SK-N-SH (cell line): ENCODE results near the gene FMO1. TPM values are rescaled to one million over a fixed set of nuclear protein-coding genes. Genes with fewer than 3 reads are reported as not detected.
"Not testable (repeated sequence)": the region's sequence is repeated elsewhere in the genome, so short reads cannot be mapped to it uniquely, and the experiment has no call there.

ENCODE experiments used
- CTCF ChIA-PET: fragments of 300-600, 350-600 bp; formaldehyde crosslinking; extraction: SDS; loops from one replicate; lab custom pipeline; 2021; lab: Yijun Ruan, JAX
- POLR2A ChIA-PET: fragments of 350-600 bp; sonication (Branson Sonifier 250); formaldehyde crosslinking; extraction: SDS; loops from one replicate; lab custom pipeline; 2020; ENCODE audit warnings: antibody characterized with exemption, inconsistent platforms; lab: Yijun Ruan, JAX
- DNase-seq: peaks from one replicate; pipeline ENCODE4 v3.0.0; 2012
- H2AFZ ChIP-seq: fragments of 200-600 bp; sonication (generic); 2 replicates; pipeline ENCODE4 v1.8.1; 2016; ENCODE audit warnings: antibody characterized with exemption, mild to moderate bottlenecking, low read depth
- H3F3A ChIP-seq: fragments of 200-600 bp; sonication (generic); replicated peaks from 2 replicates; pipeline ENCODE3; 2016; ENCODE audit warnings: antibody characterized with exemption, mild to moderate bottlenecking; ENCODE audit not compliant: insufficient read depth
- H3K27ac ChIP-seq, 2 experiments: fragments of 200-500 bp in 1 of 2; fragments of 200-600 bp in 1 of 2; sonication (Bioruptor generic) in 1 of 2; sonication (generic), shearing (Covaris generic) in 1 of 2; 2 replicates each; pipeline versions ENCODE4 v1.5.1 to v1.6.1; 2014 to 2016; ENCODE audit warnings: low read depth in 2 of 2, inconsistent platforms in 1 of 2, low read length in 1 of 2, mild to moderate bottlenecking in 1 of 2, mixed read lengths in 1 of 2
- H3K27me3 ChIP-seq: fragments of 200-600 bp; sonication (generic), shearing (Covaris generic); 2 replicates; pipeline ENCODE4 v1.6.1; 2016; ENCODE audit warnings: mixed run types; ENCODE audit not compliant: insufficient read depth
- H3K36me3 ChIP-seq, 2 experiments: fragments of 200-500 bp in 1 of 2; fragments of 200-600 bp in 1 of 2; sonication (Bioruptor generic) in 1 of 2; sonication (generic) in 1 of 2; replicated peaks in 1 of 2; 2 replicates each; pipeline versions ENCODE3 to v1.5.1; 2014 to 2016; ENCODE audit warnings: low read length in 1 of 2, mild to moderate bottlenecking in 1 of 2; ENCODE audit not compliant: insufficient read depth in 2 of 2, control insufficient read depth in 1 of 2
- H3K4me1 ChIP-seq, 2 experiments: fragments of 200-500 bp in 1 of 2; fragments of 200-600 bp in 1 of 2; sonication (Bioruptor generic) in 1 of 2; sonication (generic), shearing (Covaris generic) in 1 of 2; 2 replicates each; pipeline versions ENCODE4 v1.5.1 to v1.6.1; 2014 to 2016; ENCODE audit warnings: low read depth in 1 of 2, low read length in 1 of 2, mixed run types in 1 of 2; ENCODE audit not compliant: insufficient read depth in 2 of 2, control insufficient read depth in 1 of 2
- H3K4me2 ChIP-seq: fragments of 200-600 bp; sonication (generic), shearing (Covaris generic); 2 replicates; pipeline ENCODE4 v1.6.1; 2017; ENCODE audit warnings: mixed run types
- H3K4me3 ChIP-seq, 2 experiments: fragments of 200-500 bp in 1 of 2; fragments of 200-600 bp in 1 of 2; sonication (Bioruptor generic) in 1 of 2; sonication (generic), shearing (Covaris generic) in 1 of 2; 2 replicates each; pipeline versions ENCODE4 v1.5.1 to v1.8.1; 2014 to 2016; ENCODE audit warnings: low read depth in 2 of 2, inconsistent platforms in 1 of 2, low read length in 1 of 2, mild to moderate bottlenecking in 1 of 2, mixed read lengths in 1 of 2, moderate library complexity in 1 of 2
- H3K79me2 ChIP-seq: fragments of 200-600 bp; sonication (generic); 2 replicates; pipeline ENCODE4 v1.8.1; 2017; ENCODE audit warnings: mild to moderate bottlenecking; ENCODE audit not compliant: insufficient read depth
- H3K9ac ChIP-seq: fragments of 200-600 bp; sonication (generic); 2 replicates; pipeline ENCODE4 v1.6.1; 2017; ENCODE audit warnings: mixed run types
- H3K9me2 ChIP-seq: fragments of 200-600 bp; sonication (generic); 2 replicates; pipeline ENCODE4 v1.6.1; 2017; ENCODE audit warnings: mixed run types
- H3K9me3 ChIP-seq: fragments of 200-600 bp; sonication (generic); 2 replicates; pipeline ENCODE4 v1.6.1; 2017; ENCODE audit warnings: mixed run types, mild to moderate bottlenecking, moderate library complexity
- H4K20me1 ChIP-seq: fragments of 200-600 bp; sonication (generic); 2 replicates; pipeline ENCODE4 v1.6.1; 2017; ENCODE audit warnings: mild to moderate bottlenecking, mixed run types; ENCODE audit not compliant: insufficient read depth
- CTCF ChIP-seq: fragments of 200-600 bp; sonication (generic); IDR thresholded peaks from 2 replicates; pipeline ENCODE4 v1.6.1; 2017; ENCODE audit warnings: antibody characterized with exemption, mild to moderate bottlenecking, moderate library complexity
- GATA2 ChIP-seq: sonication (generic); formaldehyde crosslinking; IDR thresholded peaks from 2 replicates; pipeline ENCODE4 v1.5.0; 2020; ENCODE audit warnings: mild to moderate bottlenecking, missing genetic modification reagents
- MXI1 ChIP-seq: IDR thresholded peaks from 2 replicates; pipeline ENCODE4 v1.6.1; 2012; ENCODE audit warnings: mild to moderate bottlenecking, low read depth, low read length, improper control_type of control experiment
- RAD21 ChIP-seq: IDR thresholded peaks from 2 replicates; pipeline ENCODE4 v1.6.1; 2012; ENCODE audit warnings: mild to moderate bottlenecking, low read length
- RXRA ChIP-seq: IDR thresholded peaks from 2 replicates; pipeline ENCODE4 v1.4.0; 2012; ENCODE audit warnings: low read depth, mild to moderate bottlenecking, borderline replicate concordance
- SMC3 ChIP-seq: IDR thresholded peaks from 2 replicates; pipeline ENCODE4 v1.6.1; 2012; ENCODE audit warnings: low read depth, low read length, improper control_type of control experiment
- TCF12 ChIP-seq: IDR thresholded peaks from 2 replicates; pipeline ENCODE4 v1.4.0; 2012
- WGBS: methylation state at CpG from one replicate; pipeline ENCODE4 v1.1.6; 2017; ENCODE audit warnings: low lambda C conversion rate; 5-methylcytosine and 5-hydroxymethylcytosine counted together
- polyA plus RNA-seq, 3 experiments: library from polyadenylated mRNA; depleted of rRNA; stranded (reverse); fragments of >200 nt; gene quantifications; 2 replicates each; pipeline ENCODE4 v1.2.3, GENCODE V29; 2012

FMO1 gene
- polyA plus RNA-seq, 1 of the 3 experiments (the other 2 are of a cell fraction): not detected

GRCh38 chr1:171222936-171223335, 25.4 kb upstream of the FMO1 start:
- H3K27ac ChIP-seq: no peak overlapping the region
- POLR2A ChIA-PET: no interaction called here
- DNase-seq: no peak

GRCh38 chr1:171224257-171224656, 24.0 kb upstream of the FMO1 start:
- H3K9me2 ChIP-seq, H2AFZ ChIP-seq, H3K4me3 ChIP-seq, H3K79me2 ChIP-seq, DNase-seq, H3K9me3 ChIP-seq, H3K9ac ChIP-seq, H3K36me3 ChIP-seq, H3K4me2 ChIP-seq, H3K27ac ChIP-seq, H3K27me3 ChIP-seq, CTCF ChIA-PET, POLR2A ChIA-PET, H4K20me1 ChIP-seq: not testable (repeated sequence)
- 30% methylated on average over 4 of the region's 4 CpGs for WGBS
- peaks cover 0 to 23% of the 10 kb centered on the region in 2 experiments; a peak in 1 of 4 replicates for H3K4me1 ChIP-seq
- H3F3A ChIP-seq: peaks cover 12% of the 10 kb centered on the region

More at GRCh38 chr1:171222936-171223335, 25.4 kb upstream of the FMO1 start:
- Histone ChIP-seq H3K9ac (no peak overlapping the region), H3K36me3 (no peaks in the 10 kb centered on the region), H3K9me2 (no peaks in the 10 kb centered on the region), H4K20me1 (no peaks in the 10 kb centered on the region), H3F3A (peaks cover 16% of the 10 kb centered on the region), H3K4me1 (peaks cover 0 to 23% of the 10 kb centered on the region in 2 experiments; a peak in 1 of 4 replicates), H3K9me3 (no peaks in the 10 kb centered on the region), H3K4me3 (no peak overlapping the region), H2AFZ (peak overlapping the region; percentile 3; the same call in 1 of the 2 replicates), H3K4me2 (no peak overlapping the region), H3K79me2 (no peaks in the 10 kb centered on the region), H3K27me3 (no peaks in the 10 kb centered on the region; the same call in 1 of the 2 replicates)
- WGBS: 37% methylated on average over 5 of the region's 5 CpGs
- CTCF ChIA-PET: interaction anchor here (0.9 to 2.0 kb wide), 2 partner anchors 22 to 28 kb away, joined by 3 to 4 read pairs; no protein-coding TSS in a partner anchor
- TF ChIP-seq SMC3: no peak
- no peak for TF ChIP-seq RXRA
- no peak for TF ChIP-seq MXI1

DNA sequence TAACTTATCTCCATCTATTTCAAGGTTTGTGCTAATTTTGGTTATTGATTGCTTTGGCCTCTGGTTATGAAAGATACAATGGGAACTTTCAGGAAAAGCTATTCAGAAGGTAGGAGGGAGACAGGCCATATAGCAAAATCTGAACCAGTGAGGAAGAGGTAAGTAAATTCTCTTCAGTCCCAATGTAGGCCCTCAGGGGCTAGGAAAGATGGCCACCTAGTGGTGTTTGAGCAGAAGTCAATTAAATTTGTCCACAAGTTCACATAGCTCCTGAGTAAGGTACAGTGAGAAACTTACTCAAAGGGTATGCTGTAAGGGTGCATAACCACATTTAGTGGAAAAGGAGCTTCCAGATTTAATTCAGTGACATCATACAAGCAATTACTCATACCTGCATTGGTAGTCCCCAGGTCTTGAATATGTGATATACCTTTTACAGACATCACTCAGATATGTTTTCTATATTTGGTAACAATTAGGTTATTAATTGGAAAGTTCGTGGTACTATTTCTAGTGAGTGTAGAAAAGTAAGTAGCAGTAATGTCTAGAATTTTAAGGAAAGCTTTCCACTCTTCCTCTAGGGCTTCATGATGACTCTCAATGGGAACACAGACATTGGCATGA, 21.4 kb upstream of the FMO1 start:
- H3K4me3 ChIP-seq: no peak overlapping the region; a peak in 1 of 4 replicates
- peak; percentile 62 for TF ChIP-seq SMC3
- TF ChIP-seq TCF12: no peak
- peak; percentile 69 for TF ChIP-seq RAD21
- TF ChIP-seq CTCF: peak; percentile 84
- no peak for TF ChIP-seq GATA2 (CRISPR knock-in tag)
- peak; percentile 26 for DNase-seq
- no peaks in the 10 kb centered on the region for H3F3A ChIP-seq
- H3K79me2 ChIP-seq: no peaks in the 10 kb centered on the region
- no peaks in the 10 kb centered on the region for H3K9me2 ChIP-seq
- H3K36me3 ChIP-seq: no peaks in the 10 kb centered on the region
- 0% methylated on average over 1 of the region's 1 CpG for WGBS
- H4K20me1 ChIP-seq: no peaks in the 10 kb centered on the region
- no peak overlapping the region for H3K27ac ChIP-seq
- CTCF ChIA-PET: interaction anchor here (0.6 to 2.0 kb wide), 15 partner anchors 8 to 258 kb away, joined by 3 to 14 read pairs (median 4); partner anchors contain the start of gene FMO4
- H3K9me3 ChIP-seq: no peaks in the 10 kb centered on the region
- peaks cover 6% of the 10 kb centered on the region; the same call in 1 of the 2 replicates for H3K27me3 ChIP-seq
- POLR2A ChIA-PET: no interaction called here
- peaks cover 0 to 13% of the 10 kb centered on the region in 2 experiments; a peak in 1 of 4 replicates for H3K4me1 ChIP-seq
- no peak overlapping the region for H3K4me2 ChIP-seq
- no peak overlapping the region for H3K9ac ChIP-seq
- H2AFZ ChIP-seq: no peak overlapping the region
